Stimulated activated CD4-positive, alpha-beta T cell treated with anti-CD3 and anti-CD28 coated beads, TNF-alpha, amount 100 ng/mL, for 48 hours (primary cell): ENCODE results near the gene GPC6.

Experiments
- DNase-seq, 3 donors: peaks; one replicate each; pipeline ENCODE4 v3.0.0-alpha.2; 2020; ENCODE audit warnings: low read depth in 3 of 3

The GPC6 gene

DNA sequence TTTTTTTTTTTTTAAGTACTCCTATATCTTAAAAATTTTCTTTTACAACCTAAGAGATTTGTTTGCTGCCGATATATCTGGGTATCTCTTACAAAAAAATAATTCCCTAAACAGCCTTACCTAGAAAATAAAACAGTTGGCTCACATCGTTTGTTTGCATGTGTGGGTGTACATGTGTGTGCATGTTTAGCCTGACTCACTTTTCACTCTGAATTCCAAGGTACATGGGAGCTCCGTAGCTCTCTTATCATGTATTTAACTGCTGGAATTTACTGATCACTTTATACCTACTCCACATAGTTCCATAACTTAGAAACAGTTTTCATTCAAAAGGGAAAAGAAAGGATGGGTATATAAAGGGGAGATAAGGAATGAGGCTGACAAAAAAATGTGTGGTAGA lies 616.5 kb downstream of the GPC6 start:
- DNase-seq = no peak

DNA sequence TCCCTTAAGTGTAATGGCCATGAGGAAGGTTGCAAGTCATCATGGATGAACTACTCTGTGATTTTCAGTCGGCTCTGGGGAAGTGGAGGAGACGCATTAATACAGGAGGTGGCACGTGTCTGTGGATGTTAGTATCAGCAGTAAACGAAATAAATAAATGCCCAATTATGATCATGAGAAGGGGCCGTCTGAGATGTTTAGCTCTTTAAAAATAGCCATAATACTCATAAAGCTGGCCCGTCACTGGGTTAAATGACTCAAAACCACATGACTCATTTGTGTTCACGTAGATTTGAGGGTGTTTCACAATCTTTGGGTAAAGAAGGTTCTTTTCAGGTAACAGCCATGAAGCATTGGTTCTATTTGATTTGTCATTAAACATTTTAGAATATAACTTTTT lies 620.6 kb downstream of the GPC6 start:
- no peak for DNase-seq

DNA sequence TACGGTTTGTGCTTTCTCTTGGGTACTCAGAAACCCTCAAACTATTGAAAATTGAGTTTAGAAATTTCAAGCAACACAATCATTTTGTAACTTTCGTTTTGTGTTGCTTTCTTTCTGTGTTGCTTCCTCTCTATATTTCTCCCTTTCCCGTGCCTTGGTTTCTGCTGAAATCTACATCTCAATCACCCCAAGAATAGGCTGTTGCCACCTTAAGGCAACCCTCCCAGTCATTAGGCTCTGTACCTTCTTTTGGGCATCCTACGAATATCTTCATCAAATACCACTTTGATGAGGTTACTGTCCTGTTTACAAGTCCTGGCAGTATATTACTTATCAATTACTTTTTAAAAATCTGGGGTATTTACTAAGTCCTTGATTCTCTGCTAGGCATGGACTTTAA lies 621.6 kb downstream of the GPC6 start:
- DNase-seq = no peak

DNA sequence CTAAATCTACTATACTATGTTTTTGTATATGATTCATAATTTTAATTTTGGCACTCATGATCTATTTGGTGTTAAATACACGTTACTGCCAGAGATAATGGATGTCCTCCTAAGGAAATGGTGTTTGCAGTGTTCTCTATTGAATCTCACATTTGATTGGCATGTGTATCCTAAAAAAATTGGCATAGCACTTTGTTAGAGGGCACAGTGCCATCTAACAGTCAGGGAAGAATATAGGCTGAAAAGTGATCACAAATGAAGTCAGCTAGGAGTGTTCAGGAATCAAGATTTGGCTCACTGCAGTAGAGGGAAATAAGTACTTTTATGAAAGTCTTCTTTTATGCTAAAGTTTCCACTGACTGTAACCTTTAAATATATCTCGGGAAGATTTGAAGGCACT lies 624.6 kb downstream of the GPC6 start:
- no peak for DNase-seq

DNA sequence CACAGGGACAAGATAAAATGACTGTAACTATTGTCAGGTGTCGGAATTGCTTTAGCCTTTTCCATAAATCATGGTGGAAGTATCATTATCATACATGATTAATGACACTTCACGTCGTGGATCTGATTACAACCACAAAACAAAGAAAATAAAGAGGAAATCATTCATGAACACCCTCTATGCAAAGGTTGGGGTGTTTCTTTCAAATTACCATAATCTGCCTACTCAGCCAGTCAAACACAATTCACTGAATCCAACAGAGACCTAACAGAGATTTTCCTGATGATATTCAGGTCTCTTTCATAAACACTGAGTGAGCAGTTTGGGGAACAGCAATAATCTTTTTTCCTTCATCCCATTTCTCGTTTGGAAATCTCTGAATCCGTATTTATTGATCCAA lies 627.3 kb downstream of the GPC6 start:
- no peak for DNase-seq

DNA sequence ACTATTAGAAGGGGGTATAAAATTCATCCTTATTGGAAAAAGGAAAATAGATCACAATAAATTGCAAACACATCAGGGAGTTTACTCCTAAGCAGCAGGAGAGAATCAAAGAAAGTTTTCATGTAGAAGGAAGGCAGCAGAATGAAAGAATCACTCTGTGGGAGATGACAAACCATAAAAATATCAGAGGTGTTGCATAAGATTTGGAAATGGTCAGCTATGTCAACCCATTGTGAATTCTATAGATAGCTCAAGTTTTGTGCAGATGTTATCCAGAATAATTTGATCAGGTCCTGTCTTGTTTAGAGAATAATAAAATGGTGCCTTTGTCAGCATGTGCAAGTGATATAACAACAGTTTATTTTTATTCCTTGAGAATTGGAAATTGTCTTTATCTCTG lies 630.5 kb downstream of the GPC6 start:
- DNase-seq = no peak

DNA sequence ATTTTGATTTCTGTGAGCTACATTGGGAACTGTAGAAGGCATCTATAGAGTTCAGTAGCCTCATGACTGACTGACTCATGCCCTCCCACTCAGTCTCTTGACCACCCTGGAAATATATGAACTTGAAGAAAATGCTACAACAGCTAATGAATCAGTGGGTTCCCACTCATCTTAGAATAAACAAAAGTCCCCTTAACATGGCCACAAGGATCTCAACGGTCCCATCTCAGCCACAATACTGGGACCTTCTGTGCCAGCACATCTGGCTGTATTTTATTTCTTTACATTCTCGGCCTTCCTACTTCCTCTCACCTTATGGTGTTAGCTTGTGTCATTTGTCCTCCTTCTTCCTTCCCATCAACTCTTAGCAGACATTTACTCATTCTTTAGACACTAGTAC lies 633.1 kb downstream of the GPC6 start:
- no peak for DNase-seq

DNA sequence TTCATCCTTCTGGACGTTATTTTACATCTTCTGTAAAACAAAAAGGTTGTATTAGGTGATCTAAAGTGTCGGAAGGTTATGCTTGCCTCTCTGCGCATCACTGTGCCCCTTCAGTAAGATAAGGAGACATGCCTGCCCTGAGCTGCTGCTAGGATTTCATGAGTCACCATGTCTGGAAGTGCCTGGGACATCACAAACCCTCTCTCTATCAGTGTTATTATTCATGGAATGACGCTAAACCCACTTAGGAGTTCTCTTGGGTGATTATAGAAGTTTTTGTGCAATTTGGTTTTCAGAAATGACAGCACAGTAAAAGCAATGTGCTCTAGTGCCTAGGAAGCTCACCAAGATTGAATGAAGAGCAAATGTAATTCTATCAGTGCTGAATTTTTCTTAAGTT lies 635.2 kb downstream of the GPC6 start:
- no peak for DNase-seq

DNA sequence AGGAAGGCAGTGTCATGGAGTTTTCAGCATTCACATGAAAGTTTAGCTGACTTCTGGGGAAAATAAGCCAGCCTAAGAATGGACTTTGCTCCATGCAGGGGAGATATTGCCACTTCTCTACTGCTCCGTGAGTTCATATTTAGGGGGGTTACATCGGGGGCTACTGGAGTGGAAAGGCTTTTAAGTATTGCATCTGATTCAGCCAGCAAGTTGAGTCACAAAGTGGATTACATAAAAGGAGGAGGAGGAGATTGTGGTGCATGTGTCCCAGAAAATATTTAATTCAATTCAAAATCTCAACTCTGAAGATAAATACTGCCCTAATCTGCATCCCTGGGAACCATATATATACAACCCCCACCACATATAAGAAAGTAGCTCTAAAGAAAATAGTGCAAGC lies 635.7 kb downstream of the GPC6 start:
- no peak for DNase-seq

DNA sequence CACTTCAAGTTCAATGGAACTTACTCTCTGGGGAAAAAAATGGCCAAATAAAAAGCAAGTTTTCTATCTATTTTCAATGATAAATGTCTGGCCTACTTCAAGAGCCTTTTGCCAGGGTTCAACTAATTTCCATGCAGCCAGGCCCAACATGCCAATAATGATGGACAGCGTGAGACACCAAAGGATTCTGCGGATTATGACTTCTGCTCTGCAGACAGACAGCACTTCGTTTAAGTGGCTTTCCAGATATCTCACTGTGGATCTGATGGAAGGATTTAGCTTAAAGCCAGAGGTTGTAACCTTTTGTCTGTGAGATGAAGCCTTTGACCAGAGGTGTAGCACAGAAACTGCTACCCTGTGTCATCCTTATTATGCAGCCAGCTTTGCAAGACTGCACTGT lies 638.6 kb downstream of the GPC6 start:
- no peak for DNase-seq

DNA sequence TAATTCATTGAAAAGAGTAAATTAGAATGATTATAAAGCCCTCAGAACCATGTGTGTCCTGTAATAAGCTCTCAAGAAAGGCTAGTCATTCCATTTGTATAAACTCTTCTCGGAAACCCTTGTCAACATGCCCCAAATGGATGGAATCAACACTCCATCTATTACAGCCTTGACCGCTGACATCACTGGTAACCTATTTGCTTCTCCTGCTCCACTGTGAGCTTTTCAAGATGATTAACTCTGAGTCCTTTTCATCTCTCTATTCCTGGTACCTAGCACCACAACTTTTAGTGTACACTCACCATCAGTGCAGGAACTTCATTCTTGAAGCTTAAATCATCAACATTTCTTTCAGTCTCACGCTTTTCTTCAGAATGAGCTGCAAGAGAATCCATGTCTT lies 640.9 kb downstream of the GPC6 start:
- DNase-seq = no peak

DNA sequence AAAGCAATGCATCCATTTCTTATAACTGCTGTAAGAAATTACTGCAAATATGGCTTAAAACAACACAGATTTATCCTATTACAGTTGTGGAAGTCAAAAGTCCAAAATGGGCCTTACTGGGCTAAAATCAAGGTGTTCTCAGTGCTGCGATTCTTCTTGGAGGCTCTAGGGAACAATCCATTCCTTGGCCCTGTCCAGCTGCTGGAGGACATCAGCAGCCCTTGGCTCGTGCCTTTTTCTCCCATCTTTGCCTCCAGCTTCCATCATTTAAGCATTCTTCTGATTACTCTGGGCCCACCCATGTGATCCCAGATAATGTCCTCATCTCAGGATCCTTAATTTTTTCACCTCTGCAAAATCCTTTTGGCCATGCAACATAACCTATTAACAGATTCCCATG lies 645.8 kb downstream of the GPC6 start:
- no peak for DNase-seq

DNA sequence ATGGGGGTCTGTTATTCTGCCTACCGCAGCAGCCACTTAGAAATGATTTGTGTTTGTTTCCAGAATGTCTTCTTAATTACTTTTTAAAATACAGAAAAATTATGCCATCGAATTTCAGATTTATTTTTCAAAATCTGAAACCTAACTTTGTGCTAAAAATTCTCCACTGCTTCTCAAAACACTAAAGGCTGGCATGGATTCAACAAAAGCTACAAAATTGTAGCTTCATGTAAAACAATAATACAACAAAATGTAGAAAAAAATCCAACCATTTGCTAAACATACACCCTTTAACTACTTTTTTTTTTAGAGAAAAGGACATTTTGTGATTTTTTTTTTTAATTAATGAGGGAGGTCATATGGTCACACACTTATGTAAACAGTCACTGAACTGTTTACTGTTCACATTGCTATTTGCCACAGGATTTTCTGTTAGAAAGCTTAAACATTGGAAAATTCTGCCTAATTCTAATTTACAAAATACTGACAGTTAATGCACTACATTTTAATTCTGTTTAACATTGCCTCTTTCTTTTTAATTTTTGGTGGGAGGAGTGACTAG lies 646.3 kb downstream of the GPC6 start:
- no peak for DNase-seq

DNA sequence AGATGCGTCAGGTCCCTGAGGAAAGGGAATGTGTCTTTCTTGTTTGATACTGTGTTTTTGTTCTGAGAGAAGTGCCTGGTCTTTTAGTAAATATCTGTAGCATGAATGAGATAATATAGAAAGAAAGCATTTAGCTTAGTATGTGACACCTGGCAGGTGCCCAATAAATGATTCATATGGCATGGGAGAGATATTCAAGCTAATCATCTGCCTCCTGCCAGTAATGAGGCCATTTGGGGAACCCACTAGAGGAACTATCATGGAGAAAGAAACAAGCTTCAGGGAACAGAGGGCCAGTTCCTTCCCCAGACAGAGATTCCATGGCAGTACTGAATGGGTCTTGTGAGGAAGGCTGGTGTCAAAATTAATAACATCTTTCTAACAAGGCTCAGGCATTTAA lies 648.9 kb downstream of the GPC6 start:
- no peak for DNase-seq

DNA sequence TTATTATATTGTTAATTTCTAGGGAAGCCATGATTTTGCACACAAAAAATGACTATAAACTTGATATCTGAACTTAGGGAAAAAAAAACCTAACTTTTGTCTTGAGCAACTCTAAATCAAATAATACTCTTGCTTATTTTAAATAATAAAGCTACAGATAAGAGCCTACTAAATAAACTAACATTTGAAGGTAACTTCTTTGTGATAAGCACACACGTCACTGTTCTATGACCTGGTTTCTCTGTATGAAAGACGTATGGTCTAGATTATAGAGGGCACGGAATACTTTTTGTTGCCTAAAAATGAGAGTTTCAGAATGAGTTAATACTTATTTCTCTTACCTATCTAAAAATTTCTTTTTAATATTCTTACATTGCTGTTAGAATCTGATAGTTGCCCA lies 649.6 kb downstream of the GPC6 start:
- no peak for DNase-seq

DNA sequence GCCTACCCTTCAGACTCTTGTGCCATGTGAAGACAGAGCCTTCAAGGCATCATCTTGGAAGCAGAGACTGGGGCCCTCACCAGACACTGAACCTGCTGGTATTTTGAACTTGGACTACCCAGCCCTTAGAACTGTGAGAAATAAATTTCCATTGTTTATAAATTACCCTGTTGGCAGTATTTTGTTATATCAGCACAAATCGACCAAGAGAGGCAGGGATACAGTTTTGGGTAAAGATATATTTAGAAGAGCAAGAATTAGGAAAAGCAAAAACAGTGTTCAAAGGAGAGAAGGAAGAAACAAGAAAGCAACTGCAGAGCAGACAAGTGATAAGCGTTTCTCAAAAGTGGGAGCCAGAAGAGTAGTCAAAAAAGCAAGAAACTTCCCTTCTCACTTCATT lies 652.1 kb downstream of the GPC6 start:
- DNase-seq = no peak

DNA sequence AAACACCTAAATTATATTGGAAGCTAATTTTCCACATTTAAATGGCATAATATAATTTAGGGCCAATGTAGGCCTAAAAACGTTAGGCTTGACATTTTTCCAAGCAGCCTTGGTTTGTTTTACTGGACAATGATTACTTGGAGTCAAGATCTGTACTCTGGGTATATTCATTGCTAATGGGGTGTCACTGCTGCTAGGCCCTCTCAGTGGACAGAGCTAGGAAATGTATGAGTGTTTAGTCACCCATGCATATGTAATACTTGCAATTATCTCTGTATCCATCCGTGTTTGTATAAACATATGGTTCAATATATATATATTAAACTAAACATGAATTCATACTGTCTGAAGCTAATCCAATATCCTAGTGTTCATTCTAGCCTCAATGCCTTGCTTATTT lies 654.8 kb downstream of the GPC6 start:
- DNase-seq = no peak

DNA sequence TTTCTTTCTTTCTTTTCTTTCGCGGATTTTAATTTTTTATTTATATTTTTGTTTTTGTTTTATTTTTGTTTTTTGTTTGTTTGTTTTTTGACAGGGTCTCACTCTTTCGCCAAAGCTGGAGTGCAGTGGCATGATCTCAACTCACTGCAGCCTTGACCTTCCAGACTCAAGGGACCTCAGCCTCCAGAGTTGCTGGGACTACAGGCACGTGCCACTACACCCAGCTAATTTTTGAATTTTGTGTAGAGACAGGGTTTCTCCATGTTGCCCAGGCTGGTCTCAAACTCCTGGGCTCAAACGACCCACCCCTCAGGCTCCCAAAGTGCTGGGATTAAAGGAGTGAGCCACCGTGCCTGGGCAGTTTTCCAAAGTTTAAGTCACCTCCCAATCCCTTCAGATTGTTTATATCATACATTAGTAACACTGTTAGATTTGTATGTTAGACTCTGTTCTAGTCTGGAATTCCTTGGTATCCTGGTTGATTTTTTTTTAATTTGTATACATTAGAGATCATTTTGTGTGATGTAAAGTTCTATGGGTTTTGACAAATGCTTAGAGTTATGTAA lies 655.6 kb downstream of the GPC6 start:
- DNase-seq = no peak

DNA sequence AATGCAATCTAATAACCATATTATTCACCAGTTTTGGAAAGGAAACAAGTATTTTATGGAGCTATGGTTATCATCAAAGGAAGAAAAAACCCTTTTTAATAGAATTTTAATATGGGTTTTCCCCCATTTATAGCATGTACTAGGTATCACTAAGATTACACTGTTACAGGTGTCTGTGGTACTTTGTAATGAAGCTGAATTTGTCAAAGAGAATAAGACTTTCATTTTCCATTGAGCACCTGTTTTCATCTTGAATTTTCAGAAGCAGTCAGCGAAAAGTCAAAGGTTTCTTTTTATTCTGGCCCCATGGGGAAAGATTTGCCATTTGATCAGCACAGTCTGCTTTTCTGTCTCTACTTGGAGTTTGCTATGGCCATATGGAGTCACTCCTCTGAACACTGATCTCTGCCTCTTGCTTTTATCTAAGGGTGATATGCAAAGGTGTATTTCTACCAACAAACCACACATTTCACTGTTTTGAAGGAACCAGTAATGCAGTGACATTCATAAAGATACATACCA lies 662.9 kb downstream of the GPC6 start:
- DNase-seq = no peak

DNA sequence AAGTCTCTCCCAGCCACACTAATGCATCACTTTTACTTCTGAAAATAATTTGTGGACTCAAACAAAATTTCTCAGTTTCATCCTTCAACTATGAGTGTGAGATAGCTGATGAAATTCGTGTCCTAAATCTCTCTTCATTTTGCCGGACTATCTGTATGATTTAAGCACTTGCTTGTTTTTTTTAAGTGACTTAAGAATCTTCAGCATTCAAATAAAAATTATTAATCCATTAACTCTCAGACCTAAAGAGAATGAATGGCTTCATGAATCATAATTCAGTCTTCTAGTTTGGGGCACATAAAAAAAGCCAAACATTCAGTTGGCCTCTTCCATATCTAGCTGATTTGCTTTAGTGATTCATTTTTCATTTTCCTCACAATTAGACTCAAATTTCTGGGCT lies 673.4 kb downstream of the GPC6 start:
- DNase-seq = no peak

DNA sequence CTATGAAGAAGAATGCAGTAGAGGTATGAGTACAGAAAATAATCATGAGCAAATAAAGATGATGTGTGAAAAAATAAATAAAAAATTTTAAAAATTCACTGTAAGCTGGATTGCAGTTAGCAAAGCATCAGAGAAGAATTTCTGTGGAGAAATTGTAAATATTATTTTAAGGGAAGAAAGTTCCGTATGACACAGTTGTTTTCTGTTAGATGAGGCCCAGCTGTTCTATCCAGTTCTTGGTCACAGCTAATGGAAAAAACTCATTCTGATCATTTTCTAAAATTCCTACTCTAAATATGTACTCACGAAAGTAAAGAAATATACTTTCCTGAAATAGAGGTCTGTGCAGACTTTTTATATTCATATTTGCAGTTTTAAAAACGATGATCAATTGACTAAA lies 674.1 kb downstream of the GPC6 start:
- no peak for DNase-seq

DNA sequence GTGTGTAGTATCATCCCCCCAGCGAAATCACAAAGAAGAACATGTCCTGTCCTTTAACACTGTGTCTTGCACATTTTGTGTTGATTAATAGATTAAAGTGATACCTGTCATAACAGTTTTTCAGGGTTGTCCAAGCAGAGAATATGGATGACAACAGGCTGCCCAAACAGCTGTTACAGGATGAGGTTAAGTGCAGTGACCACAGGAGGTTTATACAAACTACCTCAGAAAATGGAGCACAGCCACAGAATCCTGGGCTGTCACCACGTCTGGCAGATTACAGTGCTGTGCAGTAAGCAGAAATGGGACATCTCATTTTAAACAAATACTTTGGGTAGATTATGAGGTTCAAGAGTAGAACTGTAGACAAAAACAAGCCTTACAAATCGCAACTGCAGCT lies 677.3 kb downstream of the GPC6 start:
- DNase-seq = no peak

DNA sequence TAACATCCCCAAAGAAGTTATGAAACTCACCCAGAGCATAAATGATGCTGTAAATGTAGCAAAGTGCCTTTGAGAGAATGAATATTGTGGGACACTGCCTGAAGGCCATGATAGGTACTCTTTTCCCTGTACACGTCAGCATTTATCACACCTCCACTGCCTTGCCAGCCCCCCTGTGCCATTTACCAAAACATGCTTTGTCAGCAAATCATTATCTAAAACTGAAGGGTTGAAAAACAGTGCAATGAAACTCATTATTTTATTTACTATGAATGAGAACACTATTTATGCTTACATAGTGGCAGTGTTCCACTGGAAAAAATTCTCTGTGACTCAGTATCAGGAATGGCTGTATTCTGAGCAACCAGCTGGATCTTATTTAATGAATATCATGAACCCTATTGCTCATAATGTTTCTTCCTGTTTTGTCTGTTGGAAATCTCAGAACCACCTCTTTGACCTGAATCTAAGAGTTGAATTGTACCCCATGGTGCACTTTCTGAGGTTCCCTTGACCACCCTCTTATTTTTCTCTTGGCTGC lies 688.7 kb downstream of the GPC6 start:
- DNase-seq = no peak
